RPMI8226 (cell line): ENCODE data around the gene OR2F1.
"Not testable (repeated sequence)": the region's sequence is repeated elsewhere in the genome, so short reads cannot be mapped to it uniquely, and the experiment has no call there.

Experiments
- DNase-seq: peaks from one replicate; pipeline ENCODE4 v3.0.0-alpha.2; 2015

Gene OR2F1

GRCh38 chr7:144010821-144011220 lies 56.2 kb downstream of the OR2F1 start:
- DNase-seq, result not testable (repeated sequence)

- no peak for DNase-seq
Observed at GRCh38 chr7:144011458-144012230, 57.0 kb downstream of the OR2F1 start.
